GM19455 (cell line): ENCODE data around the gene ZNF853.

ENCODE experiments used
- ATAC-seq: cut with Tn5 transposase; IDR thresholded peaks from one replicate; pipeline ENCODE4 v1.9.1; 2021; ENCODE audit not compliant: unreplicated experiment

Gene ZNF853

DNA sequence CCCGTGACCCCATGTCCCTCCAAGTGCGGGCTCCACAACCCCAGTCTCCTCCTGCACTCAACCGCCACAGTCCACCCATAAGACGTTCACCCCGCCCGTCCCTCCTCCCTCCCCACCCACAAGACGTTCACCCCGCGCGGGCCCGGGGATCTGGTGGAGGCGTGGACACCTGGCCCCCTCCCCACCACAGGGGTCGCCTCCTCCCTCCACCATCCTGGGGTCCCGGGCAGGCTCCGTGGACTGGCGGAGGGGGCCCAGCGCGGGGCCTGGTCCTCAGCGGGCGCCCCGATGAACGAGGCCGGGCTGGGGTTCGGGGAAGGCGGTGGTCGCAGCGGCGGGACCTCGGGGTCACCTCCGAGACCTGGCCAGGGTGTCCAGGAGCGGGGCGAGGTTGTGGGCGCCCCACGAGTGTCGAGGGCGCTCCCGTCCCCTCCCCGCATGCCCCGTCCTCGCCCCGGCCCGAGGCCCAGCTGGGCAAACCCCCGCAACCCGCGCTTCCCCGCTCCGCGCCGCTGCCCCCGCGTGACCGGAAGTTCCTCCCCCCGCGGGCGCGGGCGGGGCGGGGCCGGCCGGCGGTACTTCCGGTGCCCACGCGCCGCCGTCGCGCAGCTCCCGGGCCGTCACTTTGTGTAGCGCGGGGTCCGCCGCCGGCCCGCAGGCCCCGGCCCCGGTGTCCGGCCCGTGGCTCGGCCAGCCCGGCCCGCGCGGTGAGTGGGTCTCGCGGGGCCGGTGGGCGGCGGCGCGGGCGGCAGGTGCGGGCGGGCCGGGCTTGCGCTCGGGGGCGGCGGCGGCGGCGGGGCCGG lies 21.5 kb downstream of the ZNF853 start, which contains the start of gene ZNF316:
Gene ZNF316 (plus strand): TSS at position 578 of the 803 bp plus-strand sequence. CDS start 5,092 bp downstream, outside the sequence.
- peak; percentile 57 for ATAC-seq

DNA sequence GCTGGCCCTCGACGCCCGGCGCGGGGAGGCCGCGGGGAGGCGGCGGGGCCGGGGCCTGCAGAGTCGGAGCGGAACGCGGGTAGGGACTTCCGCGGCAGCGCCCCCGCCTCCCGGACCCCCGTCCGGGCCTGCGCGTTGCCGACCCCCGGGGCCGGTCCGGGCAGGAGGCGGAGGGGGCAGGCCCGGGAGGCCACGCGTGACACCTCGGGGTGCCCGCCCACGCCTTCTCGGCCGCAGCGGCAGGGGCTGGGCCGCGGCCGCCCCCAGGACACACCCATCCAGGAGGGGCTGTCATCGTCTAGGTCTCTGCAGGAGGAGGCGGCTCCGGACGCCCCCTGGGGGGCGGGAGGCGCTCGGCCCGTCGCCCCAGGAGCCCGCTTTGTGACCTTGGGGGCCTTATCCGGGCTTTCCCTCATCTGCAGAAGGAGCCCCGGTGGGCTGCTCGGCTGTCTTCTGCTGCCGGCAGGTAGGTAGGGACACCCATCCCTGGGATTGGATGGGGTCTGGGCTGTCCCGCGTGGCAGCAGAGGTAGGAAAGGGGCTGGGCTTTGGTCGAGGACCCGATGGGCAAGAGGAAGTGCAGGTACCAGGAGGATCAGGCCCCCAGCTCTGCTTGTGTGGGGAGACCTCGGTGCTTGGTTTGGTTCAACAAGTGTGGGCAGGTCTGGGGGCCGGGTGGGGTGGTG lies 22.3 kb downstream of the ZNF853 start:
- ATAC-seq: peak; percentile 81

- ATAC-seq: no peak
Measured at GRCh38 chr7:6639032-6639431, 23.6 kb downstream of the ZNF853 start.

DNA sequence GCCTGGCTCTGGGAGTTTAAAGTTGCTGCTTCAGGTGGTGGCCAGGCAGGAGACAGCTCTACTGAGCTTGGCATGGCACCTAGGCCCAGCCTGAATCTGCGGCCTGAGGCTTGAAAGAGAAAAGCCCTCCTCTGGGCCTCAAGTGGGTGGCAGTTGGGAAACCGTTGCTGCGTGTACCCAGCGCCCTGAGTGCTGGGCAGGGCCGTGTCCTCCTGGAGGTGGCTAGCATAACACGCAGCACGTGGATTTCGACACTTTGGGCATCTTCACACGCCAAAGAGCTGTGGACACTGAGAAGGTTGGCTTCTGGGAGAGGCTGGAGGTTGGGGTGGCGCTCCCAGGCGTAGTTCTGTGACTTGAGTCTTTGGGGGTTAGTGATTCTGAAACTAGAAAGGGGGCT lies 24.2 kb downstream of the ZNF853 start:
- ATAC-seq: no peak

- ATAC-seq: no peak
Measured at GRCh38 chr7:6640246-6640721, 24.9 kb downstream of the ZNF853 start.

DNA sequence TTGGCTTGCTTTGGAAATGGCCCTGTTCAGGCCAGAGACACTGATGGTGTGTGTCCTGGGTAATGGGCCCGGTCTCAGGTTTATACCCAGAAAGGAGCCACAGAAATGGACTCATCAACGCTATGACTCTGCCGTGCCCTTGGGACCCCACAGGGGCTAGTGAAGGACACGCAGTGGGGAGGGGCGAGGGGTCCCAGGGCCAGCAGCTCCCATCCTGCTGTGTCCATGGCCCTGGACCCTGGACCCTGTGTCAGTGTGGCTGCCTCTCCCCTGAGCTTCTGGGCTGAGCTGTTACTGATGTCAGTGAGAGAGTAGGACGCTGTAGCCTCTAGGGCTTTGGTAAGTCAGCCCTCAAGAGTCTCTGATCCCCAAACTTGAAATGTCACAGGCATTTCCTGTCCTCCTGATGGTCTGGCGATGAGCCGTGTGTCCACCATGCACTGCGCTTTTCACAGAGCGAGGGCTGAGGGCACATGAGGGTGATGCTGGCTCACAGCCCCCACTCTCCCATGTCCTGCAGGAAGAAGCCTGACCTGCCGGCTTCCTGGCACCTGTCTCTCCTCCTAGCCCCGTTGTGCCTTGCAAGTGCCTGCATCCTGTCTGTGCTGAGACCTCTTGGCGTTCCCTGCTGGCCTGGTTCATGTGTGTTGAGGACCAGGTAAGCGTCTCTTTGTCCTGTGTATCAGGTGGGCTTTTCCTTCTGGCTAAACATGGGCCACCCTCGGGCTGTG lies 26.1 kb downstream of the ZNF853 start:
- ATAC-seq: no peak

DNA sequence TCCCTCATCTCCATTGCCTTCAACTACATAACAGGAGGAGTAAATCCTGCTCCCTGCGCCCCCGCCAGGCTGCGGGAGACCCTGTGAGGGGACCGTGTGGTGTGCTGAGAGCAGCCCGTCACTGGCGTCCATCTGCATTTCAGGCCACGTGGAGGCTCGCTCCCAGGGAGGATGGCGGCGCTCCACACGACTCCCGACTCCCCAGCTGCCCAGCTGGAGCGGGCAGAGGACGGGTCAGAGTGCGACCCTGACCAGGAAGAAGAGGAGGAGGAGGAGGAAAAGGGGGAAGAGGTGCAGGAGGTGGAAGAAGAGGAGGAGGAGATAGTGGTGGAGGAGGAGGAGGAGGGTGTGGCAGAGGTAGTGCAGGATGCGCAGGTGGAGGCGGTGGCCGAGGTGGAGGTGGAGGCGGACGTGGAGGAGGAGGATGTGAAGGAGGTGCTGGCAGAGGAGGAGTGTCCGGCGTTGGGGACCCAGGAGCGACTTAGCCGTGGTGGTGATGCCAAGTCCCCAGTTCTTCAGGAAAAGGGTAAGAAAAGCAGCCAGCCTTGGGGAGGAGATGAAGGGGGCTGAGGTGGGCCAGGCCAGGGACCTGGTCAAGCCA lies 26.9 kb downstream of the ZNF853 start:
- ATAC-seq: no peak

- ATAC-seq: no peak
Measured at GRCh38 chr7:6642861-6643640, 27.6 kb downstream of the ZNF853 start.

- ATAC-seq: no peak
Measured at GRCh38 chr7:6643915-6644625, 28.7 kb downstream of the ZNF853 start.

GRCh38 chr7:6644728-6645127 lies 29.3 kb downstream of the ZNF853 start:
- no peak for ATAC-seq

DNA sequence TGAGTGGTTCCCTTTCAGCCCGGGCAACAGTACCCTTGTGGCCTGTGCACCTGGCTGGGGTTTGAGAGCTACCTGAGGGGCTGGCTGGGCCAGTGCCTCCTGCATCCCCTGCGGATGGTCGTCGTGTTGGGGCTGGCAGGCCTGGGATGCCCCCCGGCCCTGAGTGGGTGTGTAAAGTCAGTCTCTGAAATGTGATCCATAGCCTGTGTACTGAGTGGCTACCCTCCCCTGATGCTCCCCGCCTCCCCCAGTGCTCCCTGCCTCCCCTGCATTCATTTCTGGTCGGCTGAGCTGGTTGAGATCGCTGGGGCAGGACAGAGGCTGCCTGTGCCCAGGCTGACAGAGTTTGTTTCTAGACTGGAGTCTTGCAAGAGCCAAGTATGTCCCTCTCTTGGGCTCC lies 31.1 kb downstream of the ZNF853 start:
- ATAC-seq: no peak

DNA sequence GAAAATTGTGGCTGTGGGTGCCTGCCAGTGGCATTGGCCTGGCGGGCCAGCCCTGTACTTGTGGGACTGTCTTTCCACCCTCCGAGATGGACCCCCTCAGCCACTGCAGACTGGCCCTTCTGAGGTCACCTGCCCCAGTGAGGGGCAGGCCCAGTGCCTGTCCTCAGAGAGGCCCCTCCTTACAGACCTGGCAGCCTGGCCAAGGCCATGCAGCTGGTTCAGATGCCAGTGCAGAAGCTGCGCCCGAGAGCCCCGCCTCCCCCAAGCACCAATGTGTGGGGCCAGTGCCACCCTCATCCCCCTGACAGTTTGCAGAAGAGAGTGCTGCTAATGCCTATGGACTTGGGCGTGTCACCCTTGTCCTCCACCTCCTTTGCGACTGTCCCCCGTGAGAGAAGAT lies 31.7 kb downstream of the ZNF853 start:
- no peak for ATAC-seq

GRCh38 chr7:6647541-6647940 lies 32.1 kb downstream of the ZNF853 start:
- no peak for ATAC-seq

DNA sequence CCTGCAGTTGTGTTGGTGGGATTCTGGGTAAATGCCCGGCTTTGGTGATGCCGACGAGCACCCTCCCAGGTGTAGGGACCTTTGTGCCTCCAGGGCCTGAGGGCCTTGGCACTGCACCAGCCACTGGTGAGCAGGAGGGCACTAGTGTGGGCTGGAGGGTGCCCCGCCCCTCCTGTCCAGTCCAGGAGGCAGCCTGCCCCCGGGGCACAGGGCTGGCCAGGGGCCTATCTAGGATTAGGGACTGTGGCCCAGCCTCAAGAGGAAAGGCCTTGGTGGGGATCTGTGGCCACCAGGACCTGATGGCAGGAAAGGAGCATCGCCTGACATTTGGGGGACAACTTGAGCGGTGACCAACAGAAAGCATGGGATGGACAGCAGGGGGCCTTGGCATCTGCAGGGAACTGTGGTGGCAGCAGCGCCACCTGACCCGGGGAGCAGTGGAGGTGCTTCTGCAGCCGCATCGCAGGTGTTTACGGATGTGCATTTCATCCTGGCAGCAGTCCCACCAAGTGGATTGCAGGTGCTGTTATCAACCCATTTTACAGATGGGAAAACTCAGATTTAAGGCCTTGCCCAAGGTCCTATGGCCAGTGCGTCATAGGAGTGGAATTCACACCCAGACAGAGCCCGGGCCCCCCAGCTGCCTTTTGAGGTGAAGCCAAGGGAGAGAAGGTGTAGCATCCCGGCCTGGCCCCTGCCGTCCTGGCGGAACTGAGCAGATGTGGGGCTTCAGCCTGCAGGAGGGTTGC lies 32.8 kb downstream of the ZNF853 start:
- ATAC-seq: no peak

DNA sequence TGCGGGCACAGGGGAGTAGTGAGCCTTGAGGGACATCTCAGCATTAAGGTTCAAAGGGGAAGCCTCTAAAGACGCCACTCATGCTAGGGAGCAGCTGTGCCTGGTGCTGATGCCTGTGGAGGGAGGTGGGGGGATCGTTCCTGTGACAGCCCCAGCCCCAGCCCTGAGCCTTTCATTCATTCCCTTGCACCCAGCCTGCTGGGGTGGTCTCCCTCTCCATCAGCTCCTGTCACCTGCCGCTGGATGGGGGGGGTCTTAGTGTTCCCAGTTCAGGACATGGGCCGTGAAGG lies 33.4 kb downstream of the ZNF853 start:
- no peak for ATAC-seq

DNA sequence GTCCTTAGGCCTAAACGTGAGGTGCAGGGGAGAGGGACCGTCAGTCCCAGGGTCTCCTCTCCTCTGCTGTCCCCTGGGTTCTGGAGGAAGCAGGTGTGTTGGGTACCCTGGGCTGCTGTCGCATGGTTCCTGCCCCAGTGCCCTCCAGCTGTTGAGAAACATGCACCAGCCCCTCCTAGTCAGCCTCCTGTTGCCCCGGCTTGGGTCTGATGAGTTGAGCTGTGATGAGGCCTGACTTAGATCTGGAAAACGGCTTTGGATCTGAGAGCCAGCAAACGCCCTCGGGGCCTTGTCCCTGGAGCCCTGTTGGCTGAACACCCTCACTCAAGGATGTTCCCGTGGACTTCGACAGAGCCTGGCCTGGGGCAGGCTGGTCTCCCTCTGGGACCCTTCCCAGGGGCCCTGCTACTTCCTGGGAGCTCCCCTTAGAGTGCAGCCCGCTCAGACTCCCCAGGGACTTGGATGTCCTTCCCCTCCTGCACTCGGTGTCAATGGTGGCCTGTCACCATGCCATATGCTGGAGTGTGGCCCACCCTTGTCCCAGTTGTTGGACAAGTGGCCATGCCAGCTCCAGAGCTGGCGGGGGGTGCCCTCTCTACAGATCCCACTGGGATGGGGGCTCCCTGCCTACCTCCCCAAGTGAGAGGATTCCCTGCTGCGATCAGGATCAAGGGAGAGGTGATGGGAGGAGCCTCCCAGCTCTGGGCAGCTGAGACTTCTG lies 34.0 kb downstream of the ZNF853 start:
- ATAC-seq: no peak

DNA sequence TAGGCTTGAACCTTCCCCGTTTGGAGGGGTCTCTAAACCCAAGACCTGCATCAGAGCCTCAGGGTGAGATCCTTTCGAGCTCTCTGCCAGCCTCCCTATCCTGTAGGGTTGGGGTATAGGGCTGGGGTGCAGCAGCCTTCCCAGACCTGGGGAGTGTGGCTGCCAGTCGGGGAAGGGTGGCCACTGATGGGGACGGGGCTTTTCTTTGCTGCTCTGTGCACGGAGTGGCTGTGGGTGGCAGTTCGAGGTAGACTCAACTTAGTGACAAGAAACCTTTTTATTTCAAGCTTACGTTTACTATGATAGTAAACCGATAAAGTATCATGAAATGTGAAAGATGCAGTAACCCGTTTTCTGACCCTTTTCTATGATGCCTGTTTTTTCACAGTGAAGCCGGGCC lies 34.7 kb downstream of the ZNF853 start:
- no peak for ATAC-seq

DNA sequence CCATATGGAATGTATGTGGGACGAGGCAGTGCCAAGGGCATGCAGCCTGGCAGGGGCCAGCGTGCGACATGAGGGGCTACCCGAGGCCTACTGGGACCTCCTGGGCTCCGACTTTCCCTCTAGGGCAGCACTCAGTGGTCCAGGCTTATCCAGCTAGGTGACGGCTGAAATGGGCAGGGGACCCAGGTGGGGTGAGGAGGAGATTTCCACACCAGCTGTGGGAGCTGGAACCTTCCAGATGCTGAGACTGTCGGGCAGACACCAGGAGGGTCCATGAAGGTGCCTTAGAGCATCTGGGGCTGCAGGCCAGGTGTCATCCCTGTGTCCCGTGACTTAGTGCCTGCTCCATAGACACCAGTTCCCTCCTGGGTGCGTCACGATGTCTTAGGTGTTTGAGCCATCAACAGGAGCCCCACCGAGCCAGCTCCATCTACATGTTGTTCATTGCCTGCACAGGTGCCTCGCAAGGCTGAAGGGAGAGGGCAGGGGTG lies 35.2 kb downstream of the ZNF853 start:
- no peak for ATAC-seq
